ENCODE results near the gene PIM2.

PIM2 gene

DNA sequence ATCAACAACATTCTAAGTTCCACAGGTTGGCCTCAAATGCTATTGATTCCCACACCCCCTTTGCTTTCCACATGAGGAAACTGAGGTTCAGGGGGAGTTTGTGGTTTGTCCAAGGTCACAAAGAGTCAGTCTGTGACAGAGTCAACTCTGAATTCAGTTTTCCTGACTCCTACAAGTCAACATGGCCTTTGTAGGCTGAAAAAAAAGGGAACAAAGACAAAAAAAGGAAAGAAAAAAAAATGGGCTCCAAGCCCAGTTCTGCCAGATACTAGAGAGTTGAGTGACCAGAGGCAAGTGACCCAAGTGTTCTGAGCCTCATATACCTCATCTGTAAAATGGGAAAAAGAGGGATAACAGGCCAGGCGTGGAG, 16.5 kb upstream of the PIM2 start:
- no peak for DNase-seq (ENCODE audit: low read depth in 2 of 2)

DNA sequence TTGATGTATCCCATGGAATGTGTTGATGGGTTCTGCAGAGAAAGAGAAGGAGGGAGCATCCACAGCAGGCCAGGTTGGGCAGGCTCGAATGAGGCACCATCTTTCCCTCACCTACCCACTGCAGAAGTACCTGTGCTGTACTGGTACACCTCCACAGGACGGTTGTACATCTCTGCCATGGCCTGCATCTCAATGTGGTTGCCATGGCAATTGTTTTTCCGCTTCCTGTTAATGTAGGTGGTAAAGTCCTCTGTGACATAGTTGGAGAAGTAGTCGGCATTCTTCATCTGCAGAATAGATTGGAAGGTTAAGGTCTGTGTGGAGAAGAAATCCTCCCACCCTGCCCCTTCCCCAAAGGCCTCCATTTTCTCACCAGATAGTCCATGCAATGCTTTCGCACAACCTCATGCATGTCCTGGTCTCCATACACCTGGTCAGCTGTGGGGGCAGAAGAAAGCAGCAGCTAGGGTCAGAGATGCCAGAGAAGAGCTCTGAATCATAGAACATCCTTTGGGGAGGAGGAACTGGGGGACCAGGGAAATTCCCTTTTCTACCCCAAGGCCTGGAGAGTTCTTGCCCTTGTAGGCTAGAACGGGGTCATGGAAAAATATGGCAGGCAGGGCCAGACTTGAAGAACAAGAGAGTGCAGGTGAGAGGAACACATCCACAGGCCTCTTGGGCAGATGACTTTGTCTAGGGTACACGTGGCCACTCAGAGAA, 15.9 kb upstream of the PIM2 start:
- DNase-seq (ENCODE audit: low read depth in 2 of 2) = no peak

DNA sequence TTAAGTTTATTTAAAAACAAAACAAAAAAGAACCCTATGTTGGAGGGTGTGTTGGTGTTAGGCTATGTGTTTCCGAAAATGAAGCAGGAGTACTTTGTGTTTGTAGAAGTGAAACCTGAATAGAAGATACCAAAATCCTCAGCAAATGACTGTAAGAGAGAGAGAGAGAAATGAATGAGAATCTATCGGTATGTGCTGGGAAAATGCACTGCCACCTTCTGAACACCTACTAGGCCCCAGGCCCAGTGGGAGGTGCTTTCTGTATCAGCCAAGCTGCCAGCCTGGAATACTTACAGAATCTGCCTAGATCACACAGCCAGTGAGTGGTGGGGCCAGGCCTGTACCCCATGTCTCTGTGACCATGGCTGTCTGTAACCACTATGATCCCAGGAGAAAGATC, 14.9 kb upstream of the PIM2 start:
- no peak for DNase-seq (ENCODE audit: low read depth in 2 of 2)

DNA sequence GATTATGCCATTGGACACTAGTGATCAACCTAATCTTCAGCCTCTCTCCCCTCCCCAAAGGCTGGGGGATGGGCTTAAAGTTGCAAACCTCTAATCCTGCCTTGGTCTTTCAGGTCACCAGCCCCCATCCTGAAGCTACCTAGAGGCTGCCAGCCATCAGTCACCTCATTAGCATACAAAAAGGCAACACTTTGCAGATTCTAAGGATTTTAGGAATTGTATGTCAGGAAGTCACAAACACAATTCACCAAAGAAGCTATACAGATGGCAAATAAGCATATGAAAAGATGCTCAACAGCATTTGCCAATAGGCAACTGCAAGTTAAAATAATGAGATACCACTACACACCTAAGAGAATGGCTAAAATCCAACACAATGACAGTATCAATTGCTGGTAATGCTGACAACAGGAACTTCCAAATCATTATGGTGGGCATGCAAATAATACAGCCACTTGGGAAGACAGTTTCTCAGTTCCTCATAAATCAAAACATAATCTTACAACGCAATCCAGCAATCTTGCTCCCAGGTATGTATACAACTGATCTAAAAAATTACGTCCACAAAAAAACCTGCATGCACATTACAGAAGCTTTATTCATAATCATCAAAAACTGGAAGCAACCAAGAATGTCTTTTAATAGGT, 9.0 kb upstream of the PIM2 start:
- DNase-seq (ENCODE audit: low read depth in 2 of 2) = no peak

DNA sequence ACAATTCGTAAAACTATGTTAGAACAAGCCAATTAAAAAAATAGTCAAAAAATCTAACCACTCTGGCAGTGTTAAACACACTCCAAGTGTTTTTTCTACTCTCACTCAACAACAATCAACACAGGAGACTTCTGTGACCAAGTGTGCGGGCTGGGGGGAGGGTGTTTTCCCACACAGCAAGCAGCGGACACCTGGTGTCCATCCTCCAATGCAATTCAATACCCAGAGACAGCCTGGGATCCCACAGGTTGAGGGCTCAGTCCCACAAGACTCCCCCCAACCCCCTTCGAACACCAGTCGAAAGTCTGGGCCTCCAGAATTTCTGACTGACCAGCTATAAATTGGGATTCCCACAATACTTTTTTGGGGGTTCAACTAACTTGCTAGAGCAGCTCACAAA, 8.3 kb upstream of the PIM2 start:
- no peak for DNase-seq (ENCODE audit: low read depth in 2 of 2)

DNA sequence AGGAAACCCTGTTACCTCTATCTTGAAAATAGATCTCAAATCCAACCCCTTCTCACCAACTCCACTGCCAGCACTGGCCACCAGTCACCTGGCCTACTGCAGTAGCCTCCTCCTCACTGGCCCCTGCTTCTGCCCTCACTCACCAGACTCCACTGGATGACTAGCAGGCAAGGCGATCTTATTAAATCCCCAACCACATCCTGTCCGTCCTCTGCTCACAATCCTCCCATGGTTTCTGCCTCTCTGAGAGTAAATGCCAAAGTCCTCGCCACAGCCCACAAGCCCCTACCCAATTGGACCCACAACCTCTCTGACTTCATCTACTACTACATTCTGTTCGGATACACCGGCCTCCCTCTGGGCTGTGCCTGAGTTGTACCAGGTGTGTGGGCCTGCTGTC, 5.4 kb upstream of the PIM2 start:
- no peak for DNase-seq (ENCODE audit: low read depth in 2 of 2)

DNA sequence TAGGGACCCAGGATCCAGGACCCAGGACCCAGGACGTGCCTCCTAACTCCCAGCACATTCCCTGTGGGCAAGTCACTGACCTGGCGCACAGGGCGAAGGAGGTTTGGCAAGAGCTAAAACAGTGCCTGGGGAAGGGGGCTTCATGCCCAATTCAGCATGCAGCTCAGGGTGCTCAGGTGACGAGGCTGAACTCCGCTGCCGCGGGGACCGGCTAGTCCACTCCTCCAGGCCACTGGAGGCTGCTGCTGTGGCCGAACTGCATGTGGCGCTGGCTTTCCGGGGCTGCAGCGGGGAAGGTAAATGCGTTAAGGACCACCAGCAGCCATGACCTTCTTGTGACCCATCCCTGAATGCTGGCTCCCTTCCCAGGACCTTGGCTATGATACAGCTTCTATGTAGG, 4.9 kb upstream of the PIM2 start:
- no peak for DNase-seq (ENCODE audit: low read depth in 2 of 2)

DNA sequence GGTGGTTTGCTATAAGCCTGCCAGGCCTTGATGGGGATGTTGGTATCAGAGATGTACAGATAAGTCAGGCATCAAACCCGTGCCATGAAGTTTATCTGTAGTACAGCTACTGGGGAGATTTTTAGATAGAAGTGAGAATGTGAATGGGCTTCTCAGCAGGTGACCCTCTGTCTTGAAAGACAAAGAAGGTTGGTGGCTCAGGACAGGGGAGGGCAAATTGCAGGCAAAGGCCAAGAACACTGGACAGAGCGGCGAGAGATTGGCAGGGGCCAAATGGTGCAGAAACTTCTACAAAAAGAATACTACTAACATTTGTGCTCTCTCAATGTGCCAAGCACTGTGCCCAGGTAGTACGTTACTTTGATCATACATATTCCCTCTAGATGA, 1.9 kb upstream of the PIM2 start:
- DNase-seq (ENCODE audit: low read depth in 2 of 2) = no peak

DNA sequence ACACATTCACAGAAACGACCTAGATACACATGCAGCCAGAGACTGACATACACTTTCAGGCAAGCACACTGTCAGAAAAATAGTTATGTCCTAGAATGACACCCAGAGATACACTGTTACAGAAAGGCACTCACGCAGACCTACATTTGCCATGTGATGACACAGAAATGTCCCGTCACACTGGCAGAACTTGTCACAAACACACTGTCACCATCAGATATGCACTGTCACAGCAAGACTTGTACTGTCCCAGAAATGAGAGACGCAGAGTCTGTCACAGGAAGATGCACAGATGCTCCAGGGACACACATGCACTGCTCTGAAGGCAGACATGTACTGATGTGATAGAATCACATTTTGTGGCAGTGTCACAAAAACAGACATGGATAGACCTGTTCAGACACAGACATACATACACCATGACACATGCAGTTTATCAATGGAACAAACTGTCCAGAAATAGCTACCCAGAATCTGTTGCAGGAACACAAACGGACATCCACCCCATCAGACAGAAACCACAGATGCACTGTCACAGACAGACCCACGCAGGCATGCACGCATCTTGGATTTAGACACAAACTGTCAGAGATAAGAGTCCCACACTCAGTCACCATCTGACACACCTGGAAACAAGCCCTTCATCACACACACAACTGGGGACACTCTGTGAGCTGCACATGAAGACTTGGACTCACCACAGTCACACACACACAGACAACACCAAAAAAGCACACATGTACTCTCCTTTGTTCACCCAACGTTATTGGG, 1.3 kb upstream of the PIM2 start:
- no peak for DNase-seq (ENCODE audit: low read depth in 2 of 2)

DNA sequence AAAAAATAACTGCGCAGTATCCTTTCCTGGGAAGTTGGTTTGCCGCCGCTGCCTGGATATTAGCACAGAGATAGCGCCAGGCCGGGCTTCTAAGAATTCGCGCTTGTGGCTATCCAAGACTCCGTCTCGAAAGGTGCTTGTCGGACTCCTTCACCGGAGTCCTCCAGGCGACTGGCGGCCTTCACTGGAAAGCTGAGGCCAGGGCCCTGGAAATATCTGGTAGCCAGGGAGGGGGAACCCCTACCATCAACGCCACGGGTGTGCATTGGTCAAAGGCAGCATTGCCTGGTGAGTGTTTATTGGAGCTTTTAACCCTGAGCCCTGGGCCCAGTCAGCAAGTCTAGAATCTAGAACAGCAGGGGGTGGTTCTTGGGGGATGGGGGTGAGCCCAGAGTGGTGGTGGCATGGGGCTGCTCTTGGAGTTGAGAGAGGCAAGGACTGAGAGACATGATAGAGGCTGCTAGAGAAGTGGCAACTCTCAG, 577 bp upstream of the PIM2 start:
- no peak for DNase-seq (ENCODE audit: low read depth in 2 of 2)

DNA sequence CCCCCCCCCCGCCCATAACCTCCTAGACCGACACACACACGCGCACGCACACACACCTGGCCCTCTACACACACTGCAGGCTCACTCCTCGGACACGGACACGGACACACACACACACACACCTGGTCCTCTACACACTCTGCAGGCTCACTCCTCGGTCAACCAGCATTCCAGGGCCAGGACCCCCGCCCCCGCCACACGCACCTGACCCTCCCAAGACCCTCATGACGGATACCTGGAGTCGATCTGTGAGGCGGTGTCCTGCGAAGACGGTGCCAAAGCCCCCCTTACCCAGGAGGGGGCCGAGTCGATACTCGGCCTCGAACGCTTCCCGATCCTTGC, 552 bp downstream of the PIM2 start:
- no peak for DNase-seq (ENCODE audit: low read depth in 2 of 2)

DNA sequence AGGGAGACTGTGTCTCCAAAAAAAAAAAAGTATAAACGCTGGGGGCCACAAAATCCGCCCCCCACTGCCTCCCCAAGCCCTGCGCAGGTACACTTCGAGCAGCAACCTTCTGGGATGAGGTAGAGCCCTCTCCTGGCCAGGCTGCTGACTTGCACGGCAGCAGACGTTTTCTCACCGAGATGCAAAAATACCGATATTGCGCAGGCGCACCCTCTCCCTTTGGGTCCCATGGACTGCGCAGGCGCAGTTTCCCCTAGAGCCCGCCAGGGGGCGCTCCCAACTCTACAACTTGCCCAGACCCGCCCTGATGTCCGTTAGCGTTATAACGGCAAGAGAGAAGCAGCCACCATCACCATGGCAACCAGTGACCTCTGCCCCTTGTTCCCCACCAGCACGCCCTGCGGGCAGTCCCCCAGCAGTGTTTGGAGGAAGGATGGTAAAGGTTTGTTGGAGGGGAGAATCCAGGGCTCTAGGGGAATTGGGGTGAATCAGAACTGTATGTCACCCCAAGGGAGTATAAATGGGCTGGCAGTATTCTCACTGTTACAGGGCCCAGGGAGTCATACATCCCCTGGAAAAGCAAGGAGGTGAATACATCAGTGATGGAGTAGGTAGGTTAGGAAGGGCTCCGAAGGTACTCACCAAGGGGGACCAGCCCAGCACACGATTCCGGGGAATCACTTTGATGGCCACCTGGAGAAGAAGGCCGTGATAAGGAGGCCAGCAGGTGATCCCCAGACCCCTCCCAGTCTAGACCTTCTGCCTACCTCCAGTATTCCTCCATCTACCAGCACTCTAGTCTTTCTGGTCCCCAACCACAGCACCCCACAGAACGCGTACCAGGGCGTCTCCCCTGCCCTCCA, 1.5 kb downstream of the PIM2 start:
- peak; percentile 70 to 76 for DNase-seq (ENCODE audit: low read depth in 2 of 2)

DNA sequence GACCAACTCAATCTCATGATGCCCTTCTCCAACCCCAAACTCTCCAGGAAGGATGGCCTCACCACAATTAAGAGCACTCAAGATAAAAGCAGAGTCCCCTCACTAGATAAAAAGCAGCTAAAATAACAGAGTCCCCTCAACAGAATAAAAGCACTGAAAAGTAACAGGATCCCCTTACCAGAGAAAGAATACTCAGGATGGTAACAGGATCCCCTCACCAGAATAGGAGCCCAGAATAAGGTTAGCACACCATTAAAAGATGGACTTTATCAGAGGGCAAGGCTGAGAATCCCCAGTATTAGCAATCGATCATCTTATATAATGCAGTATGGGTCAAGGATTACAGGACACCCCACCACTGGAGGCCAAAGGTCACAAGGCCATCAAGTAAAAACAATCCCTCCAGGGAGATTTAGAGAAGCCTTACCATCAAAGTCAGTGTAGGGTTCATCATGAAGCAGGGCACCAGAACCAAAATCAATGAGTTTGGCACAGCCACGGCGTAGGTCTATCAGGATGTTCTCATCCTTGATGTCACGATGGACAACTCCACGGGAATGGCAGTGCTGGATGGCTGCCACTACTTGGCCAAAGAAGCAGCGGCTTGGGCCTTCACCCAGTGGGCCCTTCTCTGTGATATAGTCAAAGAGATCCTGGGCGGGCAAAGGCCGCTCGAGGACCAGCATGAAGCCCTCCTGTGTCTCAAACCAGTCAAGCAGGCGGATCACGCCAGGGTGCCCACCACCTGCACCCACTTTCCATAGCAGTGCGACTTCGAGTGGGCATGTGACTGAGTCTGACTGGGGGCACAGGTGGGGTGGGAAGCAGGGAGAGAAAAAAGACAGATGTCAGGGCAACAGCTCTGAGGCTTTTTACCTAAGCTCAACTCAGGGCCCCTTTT, 4.0 kb downstream of the PIM2 start:
- DNase-seq (ENCODE audit: low read depth in 2 of 2) = no peak

DNA sequence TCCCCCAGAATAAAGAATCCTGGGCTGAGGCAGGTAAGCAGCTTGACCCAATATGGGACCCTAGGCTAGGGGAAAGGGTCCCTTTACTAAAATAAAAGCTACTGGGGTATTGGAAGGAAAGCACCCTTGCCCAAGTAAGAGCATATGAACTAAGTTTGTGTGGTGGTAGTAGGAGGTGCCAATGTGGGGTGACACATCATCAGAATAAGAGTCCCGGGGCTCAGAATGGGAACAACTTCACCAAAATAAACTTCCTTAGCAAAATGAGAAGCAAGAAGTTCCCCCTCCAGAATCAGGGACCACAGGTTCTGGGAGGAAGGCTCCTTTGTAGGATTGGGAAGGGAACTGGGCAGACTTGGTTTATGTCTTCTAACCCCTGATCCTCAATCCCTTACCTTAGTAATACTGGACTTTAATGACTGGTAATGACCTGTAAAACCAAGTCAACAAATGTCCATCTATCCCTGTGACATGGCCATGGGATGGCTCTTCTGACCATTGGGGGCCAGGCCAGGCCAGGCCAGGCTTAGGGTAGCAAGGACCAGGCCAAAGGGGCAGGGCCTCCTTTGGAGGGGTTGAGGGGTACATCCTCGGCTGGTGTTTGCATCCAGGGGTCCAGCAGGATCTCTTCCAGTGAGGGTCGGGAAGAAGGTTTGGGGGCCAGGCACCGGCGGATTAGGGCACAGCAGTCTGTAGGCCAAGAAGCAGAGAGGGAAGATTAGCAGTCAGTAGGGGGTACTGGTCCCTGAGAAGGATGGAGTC, 5.0 kb downstream of the PIM2 start:
- DNase-seq (ENCODE audit: low read depth in 2 of 2) = no peak

DNA sequence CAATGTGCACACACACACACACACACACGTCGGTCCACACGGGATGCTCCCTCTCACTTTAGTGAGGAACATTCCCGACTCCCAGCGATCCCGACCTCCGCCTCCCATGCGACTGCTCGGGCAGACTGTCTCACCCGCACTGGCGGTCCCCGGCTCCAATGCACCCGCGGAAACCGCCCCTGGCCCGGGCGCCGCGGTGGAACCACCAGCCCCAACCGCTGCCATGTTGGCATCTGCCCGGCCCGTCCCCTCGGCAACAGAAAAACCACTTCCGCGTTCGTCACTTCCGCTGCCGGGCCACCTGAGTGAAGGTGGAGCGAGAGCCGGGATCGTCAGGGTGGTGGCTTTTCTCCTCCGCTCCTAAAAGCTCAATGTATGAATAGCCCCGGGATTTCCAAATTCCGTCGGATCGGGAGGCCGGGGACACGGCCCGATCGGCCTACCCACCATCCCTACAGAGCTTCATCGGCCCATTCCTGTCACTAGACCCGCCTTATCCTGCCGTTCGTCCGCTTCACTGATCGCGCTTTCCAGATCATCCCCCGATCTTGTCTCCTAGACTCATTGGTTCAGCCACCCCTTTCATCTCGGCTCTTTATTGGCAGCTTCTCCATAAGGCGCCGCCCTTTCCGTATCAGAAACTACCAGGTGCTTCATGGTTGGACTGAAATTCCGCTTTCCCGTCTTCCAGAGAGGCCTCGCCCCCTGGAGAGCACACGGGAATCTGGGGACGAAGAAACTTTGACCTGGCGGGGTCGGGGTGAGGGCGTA, 7.2 kb downstream of the PIM2 start, which contains the start of gene SLC35A2:
SLC35A2 (minus strand) TSS at position 235 of the 771 bp plus-strand sequence; CDS start at position 225, 10 bp downstream.
- DNase-seq (ENCODE audit: low read depth in 2 of 2) = peak; percentile 71 to 80

DNA sequence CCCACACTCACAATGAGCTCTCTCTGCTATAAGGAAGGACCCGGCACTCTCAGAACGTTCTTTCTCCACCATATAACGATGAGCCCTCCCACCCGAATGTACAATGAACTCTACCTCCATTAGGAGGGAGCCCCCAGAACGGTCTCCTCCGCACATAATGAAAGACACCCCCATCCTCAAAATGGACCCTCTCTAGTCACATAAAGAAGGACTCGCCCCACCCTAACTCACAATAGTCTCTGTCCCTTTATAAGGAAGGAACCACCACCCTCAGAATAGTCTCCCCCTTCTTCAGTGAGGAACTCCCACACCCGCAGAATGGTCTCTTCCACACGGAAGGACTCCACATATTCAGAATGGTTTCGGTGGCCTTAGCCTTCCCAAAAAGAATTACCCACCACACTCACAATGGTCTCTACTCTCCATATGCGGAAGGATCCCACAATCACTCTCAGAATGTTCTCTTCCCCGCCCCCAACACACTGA, 7.9 kb downstream of the PIM2 start:
- DNase-seq (ENCODE audit: low read depth in 2 of 2) = no peak

DNA sequence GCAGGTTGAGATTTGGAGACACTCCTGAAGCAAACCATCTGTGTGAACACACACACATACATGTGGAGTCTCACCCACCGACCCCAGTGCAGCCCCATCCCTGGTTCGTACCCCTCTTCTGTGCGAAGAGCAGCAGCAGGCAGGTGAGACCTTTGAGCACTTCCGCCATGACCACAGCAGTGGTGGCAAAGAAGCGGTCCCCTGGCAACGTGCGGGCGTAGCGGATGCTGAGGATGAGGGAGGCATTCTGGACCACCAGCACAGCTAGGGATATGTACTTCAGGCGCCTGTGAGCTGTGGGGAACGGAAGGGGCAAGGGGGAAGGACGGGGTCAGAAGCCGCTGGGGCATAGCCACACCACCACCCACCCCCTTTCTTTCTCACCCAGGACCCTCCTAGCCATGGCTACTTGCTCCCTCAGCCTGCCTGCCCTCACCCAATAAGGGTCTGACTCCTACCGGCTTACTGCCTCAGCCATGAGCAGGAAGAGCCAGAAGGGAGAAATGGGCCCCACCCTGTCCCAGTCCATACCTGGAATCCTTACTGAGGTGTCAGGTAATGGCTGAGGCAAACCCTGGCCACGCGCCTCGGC, 9.0 kb downstream of the PIM2 start:
- DNase-seq (ENCODE audit: low read depth in 2 of 2) = no peak

DNA sequence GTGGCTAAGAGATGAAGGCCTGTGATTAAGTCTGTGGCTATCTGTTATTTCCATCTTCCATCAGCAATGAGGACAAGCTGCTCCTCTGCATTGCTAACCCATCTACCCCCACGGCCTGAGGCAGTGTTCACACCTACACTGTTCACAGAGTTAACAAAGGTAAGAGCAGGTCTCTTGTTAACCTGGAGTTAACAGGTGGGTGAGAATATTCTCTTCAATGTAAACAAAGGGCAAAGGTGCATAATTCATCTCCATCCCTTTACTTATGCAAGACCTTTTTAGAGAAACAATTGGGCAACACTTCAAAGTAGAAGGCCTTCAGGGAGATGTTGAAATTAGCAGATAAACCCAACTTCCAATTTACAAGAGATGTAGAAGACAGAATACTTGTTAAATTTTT, 10.2 kb downstream of the PIM2 start:
- no peak for DNase-seq (ENCODE audit: low read depth in 2 of 2)
